Esophagus (tissue), 2 donors: ENCODE measurements around the gene CLDN2. TPM values are rescaled to one million over a fixed set of nuclear protein-coding genes. Genes with fewer than 3 reads are reported as not detected.

ENCODE experiments used
- H3K27ac ChIP-seq, 2 donors: one replicate each; pipeline ENCODE4 v1.5.1; 2013; ENCODE audit warnings: low read depth in 2 of 2, mild to moderate bottlenecking in 2 of 2, inconsistent platforms in 1 of 2, low read length in 1 of 2, moderate library complexity in 1 of 2
- H3K27me3 ChIP-seq, 2 donors: one replicate each; pipeline ENCODE4 v1.6.1; 2013; ENCODE audit warnings: low read length in 2 of 2, control low read depth in 1 of 2, mild to moderate bottlenecking in 1 of 2; ENCODE audit not compliant: insufficient read depth in 2 of 2, control insufficient read depth in 1 of 2
- H3K36me3 ChIP-seq, 2 donors: one replicate each; pipeline ENCODE4 v1.6.1; 2013; ENCODE audit warnings: low read length in 1 of 2; ENCODE audit not compliant: control insufficient read depth in 2 of 2, insufficient read depth in 2 of 2
- H3K4me1 ChIP-seq, 2 donors: one replicate each; pipeline ENCODE4 v1.6.1; 2013; ENCODE audit warnings: low read length in 1 of 2; ENCODE audit not compliant: control insufficient read depth in 2 of 2, insufficient read depth in 2 of 2
- H3K4me3 ChIP-seq, 2 donors: one replicate each; pipeline ENCODE4 v1.5.1; 2013; ENCODE audit warnings: low read length in 2 of 2, mild to moderate bottlenecking in 2 of 2, low read depth in 1 of 2, moderate library complexity in 1 of 2
- H3K9me3 ChIP-seq, 2 donors: one replicate each; pipeline ENCODE4 v1.6.1; 2013; ENCODE audit warnings: mild to moderate bottlenecking in 2 of 2, low read depth in 1 of 2, low read length in 1 of 2, moderate library complexity in 1 of 2; ENCODE audit not compliant: control insufficient read depth in 2 of 2, insufficient read depth in 1 of 2
- WGBS, 2 donors: extraction: QIAGEN DNeasy Blood & Tissue Kit; methylation state at CpG; one replicate each; pipeline ENCODE4 v1.1.7; 2013; 5-methylcytosine and 5-hydroxymethylcytosine counted together
- polyA plus RNA-seq, 2 donors: library from polyadenylated mRNA; stranded (reverse); fragments of 200-250 nt; gene quantifications; one replicate each; pipeline ENCODE4 v1.2.3, GENCODE V29; 2013
- donor health status: healthy with polysubstance abuse.
- donor health status: Bipolar disorder and iron deficiency.

CLDN2 gene
- polyA plus RNA-seq, 2 donors = not detected

GRCh38 chrX:106898462-106898861 lies 21.7 kb upstream of the CLDN2 start:
- Histone ChIP-seq H3K36me3 (no peaks in the 10 kb centered on the region), H3K4me3 (no peak overlapping the region), H3K27me3 (peaks cover 0 to 17% of the 10 kb centered on the region in 2 donors), H3K4me1 (no peaks in the 10 kb centered on the region), H3K9me3 (no peaks in the 10 kb centered on the region), H3K27ac (no peak overlapping the region)
- 23 to 63% methylated on average over 1 of the region's 1 CpG for WGBS, 2 donors

- Histone ChIP-seq H3K27ac (no peak overlapping the region), H3K4me1 (no peaks in the 10 kb centered on the region), H3K36me3 (no peaks in the 10 kb centered on the region)
These were observed 20.9 kb upstream of the CLDN2 start for GRCh38 chrX:106899276-106899675.

GRCh38 chrX:106899841-106900240 lies 20.4 kb upstream of the CLDN2 start:
- H3K9me3 ChIP-seq = no peaks in the 10 kb centered on the region
- no peak overlapping the region for H3K4me3 ChIP-seq
- 47 to 94% methylated on average over 1 of the region's 1 CpG for WGBS, 2 donors
- no peaks in the 10 kb centered on the region for H3K4me1 ChIP-seq
- H3K27me3 ChIP-seq = peaks cover 0 to 13% of the 10 kb centered on the region in 2 donors
- H3K27ac ChIP-seq = no peak overlapping the region
- no peaks in the 10 kb centered on the region for H3K36me3 ChIP-seq

More at GRCh38 chrX:106899276-106899675, 20.9 kb upstream of the CLDN2 start:
- Histone ChIP-seq H3K4me3 (no peak overlapping the region), H3K9me3 (no peaks in the 10 kb centered on the region), H3K27me3 (peaks cover 0 to 13% of the 10 kb centered on the region in 2 donors)
- 40 to 52% methylated on average over 2 of the region's 2 CpGs for WGBS, 2 donors

- Histone ChIP-seq H3K27ac (no peak overlapping the region), H3K9me3 (no peaks in the 10 kb centered on the region), H3K36me3 (no peaks in the 10 kb centered on the region), H3K4me1 (no peaks in the 10 kb centered on the region), H3K27me3 (peaks cover 0 to 13% of the 10 kb centered on the region in 2 donors), H3K4me3 (no peak overlapping the region)
- 75 to 87% methylated on average over 3 of the region's 3 CpGs for WGBS, 2 donors
These were observed 18.9 kb upstream of the CLDN2 start for GRCh38 chrX:106901341-106901740.

- H3K36me3 ChIP-seq = no peaks in the 10 kb centered on the region
- peaks cover 0 to 13% of the 10 kb centered on the region in 2 donors for H3K27me3 ChIP-seq
- H3K27ac ChIP-seq = no peak overlapping the region
- no peak overlapping the region for H3K4me3 ChIP-seq
- H3K9me3 ChIP-seq = no peaks in the 10 kb centered on the region
- H3K4me1 ChIP-seq = no peaks in the 10 kb centered on the region
- 73 to 85% methylated on average over 4 of the region's 4 CpGs for WGBS, 2 donors
These were observed 18.4 kb upstream of the CLDN2 start for GRCh38 chrX:106901781-106902219.

GRCh38 chrX:106902684-106903083 lies 17.5 kb upstream of the CLDN2 start:
- Histone ChIP-seq H3K36me3 (no peaks in the 10 kb centered on the region), H3K27me3 (peaks cover 0 to 13% of the 10 kb centered on the region in 2 donors), H3K27ac (no peak overlapping the region), H3K4me1 (no peaks in the 10 kb centered on the region), H3K9me3 (no peaks in the 10 kb centered on the region), H3K4me3 (no peak overlapping the region)
- WGBS, 2 donors = 73 to 94% methylated on average over 2 of the region's 2 CpGs

GRCh38 chrX:106903291-106903824 lies 16.8 kb upstream of the CLDN2 start, which contains the start of gene RIPPLY1:
RIPPLY1 (minus strand) TSS chrX:106903341; CDS start chrX:106903287, 54 bp downstream.
- Histone ChIP-seq H3K4me3 (no peak within 1 kb of the TSS), H3K36me3 (no peaks in the 10 kb centered on the region), H3K9me3 (no peaks in the 10 kb centered on the region), H3K27me3 (peaks cover 0 to 13% of the 10 kb centered on the region in 2 donors), H3K27ac (no peak within 1 kb of the TSS), H3K4me1 (no peaks in the 10 kb centered on the region)
- 82 to 89% methylated on average over 1 of the region's 1 CpG for WGBS, 2 donors

- Histone ChIP-seq H3K27ac (no peak overlapping the region), H3K4me3 (no peak overlapping the region), H3K27me3 (peaks cover 0 to 13% of the 10 kb centered on the region in 2 donors), H3K36me3 (no peaks in the 10 kb centered on the region), H3K4me1 (no peaks in the 10 kb centered on the region), H3K9me3 (no peaks in the 10 kb centered on the region)
- WGBS, 2 donors = 77 to 82% methylated on average over 5 of the region's 5 CpGs
These were observed 16.2 kb upstream of the CLDN2 start for GRCh38 chrX:106903856-106904528.

GRCh38 chrX:106905064-106905708 lies 15.0 kb upstream of the CLDN2 start:
- Histone ChIP-seq H3K9me3 (no peaks in the 10 kb centered on the region), H3K4me3 (no peak overlapping the region), H3K27me3 (peaks cover 0 to 10% of the 10 kb centered on the region in 2 donors), H3K36me3 (no peaks in the 10 kb centered on the region), H3K27ac (no peak overlapping the region), H3K4me1 (no peaks in the 10 kb centered on the region)
- 55 to 66% methylated on average over 5 of the region's 5 CpGs for WGBS, 2 donors
